GM18858 (cell line): ENCODE measurements around the gene SDHAF2.
"Not testable (repeated sequence)": the region's sequence is repeated elsewhere in the genome, so short reads cannot be mapped to it uniquely, and the experiment has no call there.

Source experiments
- ATAC-seq: cut with Tn5 transposase; IDR thresholded peaks from one replicate; pipeline ENCODE4 v1.9.1; 2021; ENCODE audit not compliant: unreplicated experiment

Gene SDHAF2

DNA sequence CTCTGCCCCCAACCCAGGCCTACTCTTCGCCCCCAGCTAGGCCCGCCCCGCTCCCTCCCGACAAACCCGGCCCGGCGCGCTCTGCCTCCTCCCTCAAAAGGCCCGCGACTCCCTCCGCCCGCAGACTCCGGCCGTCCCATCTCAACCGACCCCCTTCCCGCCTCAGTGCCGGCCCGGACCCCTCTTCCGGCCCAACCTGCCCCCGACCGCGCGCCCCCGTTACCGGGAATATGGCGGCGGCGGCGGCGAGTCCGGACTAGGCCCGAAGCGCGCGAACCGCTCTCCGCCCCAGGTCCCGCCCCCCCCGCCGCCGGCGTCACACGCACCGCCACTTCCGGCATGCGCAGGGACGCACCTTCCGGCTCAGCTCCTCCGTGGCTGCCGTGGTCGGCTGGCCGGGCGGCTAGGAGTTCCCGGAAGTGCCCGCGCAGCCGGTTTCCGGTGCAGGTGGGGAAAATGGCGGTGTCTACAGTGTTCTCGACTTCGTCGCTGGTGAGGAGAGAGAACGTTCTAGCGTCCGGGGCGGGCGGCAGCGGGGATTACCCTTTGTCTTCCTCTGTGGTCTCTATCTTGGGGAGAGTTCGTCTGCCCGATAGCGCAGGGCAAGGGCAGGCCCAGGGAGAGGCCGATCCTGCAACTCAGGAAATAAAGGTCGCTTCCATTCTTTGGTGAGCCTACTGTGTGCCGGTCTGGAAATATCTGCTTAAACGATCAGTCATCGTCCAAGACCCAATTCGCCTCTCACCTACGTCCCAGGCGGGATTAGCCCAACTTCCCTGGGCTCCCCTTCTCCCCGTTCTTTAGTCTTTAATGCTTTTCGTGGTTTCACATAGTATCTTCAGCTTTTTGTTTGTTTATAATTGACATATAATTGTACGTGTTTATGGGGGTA is at the start of gene SDHAF2, which contains the start of gene CPSF7:
Gene SDHAF2, plus strand, starts transcription at position 434 of the 892 bp plus-strand sequence. Its CDS starts 23 bp downstream, at position 457.
Gene CPSF7, minus strand, starts transcription at position 285 of the 892 bp plus-strand sequence. CDS start 740 bp downstream, outside the sequence.
- ATAC-seq: peak; percentile 75

DNA sequence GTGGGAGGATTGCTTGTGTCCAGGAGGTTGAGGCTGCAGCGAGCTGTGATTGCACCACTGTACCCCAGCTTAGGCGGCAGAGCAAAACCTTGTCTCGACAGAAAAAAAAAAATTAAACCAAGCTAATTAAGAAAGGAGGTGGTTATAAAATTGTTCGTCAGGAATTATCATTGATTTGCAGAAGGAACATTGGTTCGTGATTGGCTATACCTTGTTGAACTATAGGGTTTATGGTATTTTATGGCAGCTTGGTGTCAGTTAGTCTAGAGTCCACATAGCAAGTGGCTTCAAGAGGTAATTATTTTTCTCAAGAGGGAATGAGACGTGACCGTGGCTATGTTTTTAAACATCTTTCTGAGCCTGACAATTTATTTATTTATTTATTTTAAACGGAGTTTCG is 49.0 kb upstream of the SDHAF2 start:
- no peak for ATAC-seq

DNA sequence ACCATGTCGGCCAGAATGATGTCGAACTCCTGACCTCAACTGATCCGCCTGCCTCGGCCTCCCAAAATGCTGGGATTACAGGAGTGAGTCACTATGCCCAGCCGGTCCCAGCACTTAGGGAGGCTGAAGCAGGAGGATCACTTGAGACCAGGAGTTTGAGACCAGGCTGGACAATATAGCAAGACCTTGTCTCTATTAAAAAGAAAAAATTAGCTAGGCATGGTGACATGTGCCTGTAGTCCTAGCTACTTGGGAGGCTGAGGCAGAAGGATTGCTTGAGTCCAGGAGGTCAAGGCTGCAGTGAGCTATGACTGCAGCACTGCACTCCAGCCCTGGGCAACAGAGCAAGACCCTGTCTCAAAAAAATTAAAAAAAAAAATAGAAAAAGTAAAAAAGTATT is 46.1 kb upstream of the SDHAF2 start:
- ATAC-seq: not testable (repeated sequence)

- no peak for ATAC-seq
Observed at GRCh38 chr11:61384271-61385242, 45.4 kb upstream of the SDHAF2 start.

- ATAC-seq: no peak
Observed at GRCh38 chr11:61390161-61390560, 39.8 kb upstream of the SDHAF2 start.

DNA sequence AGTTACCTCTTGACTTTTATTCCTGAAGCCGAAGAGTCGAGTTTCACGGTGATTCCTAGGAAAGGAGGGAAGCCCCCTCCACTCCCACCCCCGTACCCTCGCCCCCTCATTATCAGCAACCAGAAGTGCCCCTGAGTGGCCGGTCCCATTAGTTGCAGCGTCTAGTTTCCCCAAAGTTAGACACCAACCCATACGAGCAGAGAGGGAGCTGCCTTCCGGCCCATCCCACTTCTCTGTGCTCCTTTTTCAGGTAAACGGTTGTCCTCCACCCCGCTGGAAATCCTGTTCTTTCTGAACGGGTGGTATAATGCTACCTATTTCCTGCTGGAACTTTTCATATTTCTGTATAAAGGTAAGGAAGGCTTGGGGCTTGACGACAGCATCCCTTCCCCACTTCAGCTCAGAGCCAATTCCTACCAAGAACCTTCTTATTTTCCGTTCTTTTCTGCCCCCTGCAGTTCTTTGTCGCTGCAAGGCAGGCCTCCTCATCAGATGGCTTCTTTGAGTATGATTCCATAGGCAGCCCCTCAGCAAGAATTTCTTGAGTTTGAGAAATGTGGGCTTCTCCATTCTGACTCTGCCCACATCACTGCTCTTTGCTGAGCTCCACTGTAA is 36.8 kb upstream of the SDHAF2 start:
- no peak for ATAC-seq

DNA sequence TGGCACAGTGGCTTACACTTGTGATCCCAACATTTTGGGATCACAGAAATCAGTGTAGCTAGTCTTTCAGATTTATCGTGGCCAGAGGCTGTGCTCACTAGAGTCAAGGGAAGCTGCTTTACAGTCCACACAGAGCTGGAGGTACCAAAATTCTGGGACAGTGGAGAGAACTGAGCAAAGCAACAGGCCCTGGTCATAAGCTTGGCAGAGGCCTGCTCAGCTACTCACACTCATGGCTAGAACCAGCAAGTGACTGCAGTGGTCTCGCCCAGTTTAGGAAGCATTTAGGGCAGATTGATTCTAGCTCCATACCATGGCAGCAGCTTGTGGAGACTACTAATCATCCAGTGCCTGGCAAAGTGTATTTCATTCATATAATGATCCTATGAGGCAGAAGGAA is 28.8 kb upstream of the SDHAF2 start:
- ATAC-seq: no peak

DNA sequence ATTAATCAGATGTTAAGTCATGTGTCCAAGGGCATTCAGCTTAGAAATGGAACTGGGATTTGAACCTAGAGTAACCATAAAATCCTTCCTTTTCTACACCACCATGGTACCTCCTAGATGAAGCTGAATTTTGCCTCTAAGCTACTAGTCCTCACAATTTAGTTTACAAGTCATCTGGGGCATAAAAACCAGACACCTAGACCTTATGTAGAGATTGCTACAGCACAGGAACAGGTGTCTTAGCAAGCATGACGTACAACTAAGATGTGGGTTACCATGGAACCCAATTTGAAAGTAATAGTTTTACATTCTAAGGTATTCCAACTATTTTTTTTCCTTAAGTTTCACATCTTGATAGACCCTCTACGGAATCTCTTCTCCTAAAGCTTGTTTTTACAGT is 28.4 kb upstream of the SDHAF2 start:
- ATAC-seq: no peak

DNA sequence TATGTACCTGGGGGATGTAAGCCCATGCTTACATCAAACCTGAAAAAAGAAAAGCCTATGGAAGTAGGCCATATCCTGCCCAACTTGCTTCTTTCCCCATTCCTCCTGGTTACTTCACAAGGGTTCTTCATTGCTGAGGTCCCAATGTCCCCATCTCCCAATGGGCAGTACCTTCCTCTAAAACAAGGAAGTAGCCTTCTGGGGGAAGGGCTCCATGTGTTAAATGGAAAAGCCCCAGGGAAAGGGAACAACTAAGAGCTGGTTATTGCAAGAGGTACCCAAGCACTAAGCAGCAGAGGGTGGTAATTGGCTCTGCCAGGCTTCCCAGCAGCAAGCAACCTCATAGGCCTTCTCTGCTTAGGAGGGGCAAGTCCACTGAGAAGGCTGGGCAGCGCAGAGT is 26.3 kb upstream of the SDHAF2 start:
- ATAC-seq: no peak

GRCh38 chr11:61404103-61404502 is 25.8 kb upstream of the SDHAF2 start:
- no peak for ATAC-seq

DNA sequence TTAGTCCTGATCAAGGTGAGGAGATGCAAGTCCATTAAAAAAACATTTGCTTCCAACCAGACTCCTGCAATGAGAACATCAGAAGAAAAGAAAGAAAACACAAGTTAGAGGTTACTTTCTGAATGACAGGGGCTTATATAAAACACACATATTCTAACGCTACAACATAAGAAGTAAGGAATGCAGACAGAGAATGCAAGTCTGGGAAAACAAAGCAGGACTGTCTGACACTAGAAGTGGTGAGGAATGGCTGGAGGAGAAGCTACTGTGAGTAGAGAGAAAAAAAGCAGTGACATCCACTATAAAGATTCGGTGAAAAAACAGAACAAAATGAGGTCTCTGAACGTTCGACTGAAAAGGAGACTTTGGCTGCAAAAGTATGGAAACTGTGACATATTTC is 25.3 kb upstream of the SDHAF2 start:
- ATAC-seq: no peak

- no peak for ATAC-seq
Observed at GRCh38 chr11:61406067-61406466, 23.9 kb upstream of the SDHAF2 start.

DNA sequence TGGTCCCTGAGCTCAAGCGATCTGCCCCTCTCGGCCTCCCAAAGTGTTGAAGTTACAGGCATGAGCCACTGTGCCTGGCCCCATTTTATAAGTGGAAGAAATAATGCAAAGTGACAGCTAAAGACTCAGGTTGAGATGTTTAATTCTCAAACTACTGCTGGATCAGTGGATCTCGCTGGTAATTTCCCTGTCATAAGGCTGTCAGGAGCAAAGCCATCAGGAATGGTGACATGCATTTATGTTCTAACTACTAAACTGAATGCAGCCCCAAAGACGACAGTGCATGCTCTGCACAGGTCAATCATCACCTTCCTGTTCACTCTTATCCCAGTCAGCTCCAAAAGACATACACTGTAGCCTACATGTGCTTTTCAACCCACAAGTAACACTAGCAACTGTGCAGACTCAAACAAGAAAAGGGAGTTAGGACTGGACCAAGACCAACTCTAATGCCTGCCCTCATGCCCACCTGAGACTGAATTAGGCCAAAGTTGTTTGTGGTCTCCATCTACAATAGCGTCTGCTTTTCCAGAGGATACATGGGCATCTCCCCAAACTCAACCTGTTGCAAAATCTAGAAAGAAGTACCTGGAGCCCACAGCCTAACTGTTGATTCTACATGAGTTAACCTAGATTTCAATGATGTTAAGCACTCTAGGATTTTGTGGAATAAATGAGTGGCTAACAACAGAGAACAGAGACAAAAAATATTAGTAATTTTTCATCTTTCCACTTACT is 22.8 kb upstream of the SDHAF2 start:
- ATAC-seq: no peak

- no peak for ATAC-seq
Observed at GRCh38 chr11:61411589-61411988, 18.3 kb upstream of the SDHAF2 start.

- no peak for ATAC-seq
Observed at GRCh38 chr11:61413496-61413895, 16.4 kb upstream of the SDHAF2 start.

- no peak for ATAC-seq
Observed at GRCh38 chr11:61414547-61414946, 15.4 kb upstream of the SDHAF2 start.

DNA sequence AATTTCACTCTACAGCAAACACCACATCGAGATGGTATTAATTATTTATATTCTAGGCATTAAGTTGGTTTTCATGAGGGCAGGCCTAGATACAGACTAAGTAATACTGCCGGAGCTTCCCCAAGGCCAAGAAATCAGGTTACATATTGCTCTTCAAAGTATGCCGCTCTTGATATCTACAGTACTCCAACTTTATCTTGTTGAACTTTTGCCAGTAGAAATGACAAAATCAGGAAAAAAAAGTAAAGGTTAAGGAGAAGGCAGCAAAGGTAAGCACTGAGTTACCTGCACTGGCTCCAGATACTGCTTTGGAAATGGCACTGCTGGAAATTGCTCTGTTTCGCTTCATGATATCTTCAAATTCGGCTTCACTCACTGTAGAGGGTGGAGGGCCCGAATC is 14.5 kb upstream of the SDHAF2 start:
- no peak for ATAC-seq

GRCh38 chr11:61416941-61417340 is 13.0 kb upstream of the SDHAF2 start:
- no peak for ATAC-seq

DNA sequence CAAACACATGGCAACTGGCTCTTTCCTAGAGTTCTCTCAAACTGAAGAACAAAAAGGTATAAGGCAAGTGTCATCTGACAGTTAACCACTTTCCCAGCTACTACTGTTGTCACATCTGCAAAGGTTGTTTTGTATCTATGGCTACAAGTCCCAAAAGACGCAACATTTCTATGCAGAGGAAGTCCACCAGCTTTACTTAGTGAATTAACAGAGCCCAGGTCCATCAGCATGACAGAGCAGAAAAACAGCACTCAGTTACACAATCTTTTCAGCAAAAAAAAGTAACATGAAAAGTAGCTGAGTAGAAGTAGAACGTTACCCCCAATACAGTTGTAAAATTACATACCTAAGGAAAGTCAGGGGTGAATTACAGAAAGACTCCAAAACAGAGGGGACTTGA is 12.3 kb upstream of the SDHAF2 start:
- no peak for ATAC-seq

DNA sequence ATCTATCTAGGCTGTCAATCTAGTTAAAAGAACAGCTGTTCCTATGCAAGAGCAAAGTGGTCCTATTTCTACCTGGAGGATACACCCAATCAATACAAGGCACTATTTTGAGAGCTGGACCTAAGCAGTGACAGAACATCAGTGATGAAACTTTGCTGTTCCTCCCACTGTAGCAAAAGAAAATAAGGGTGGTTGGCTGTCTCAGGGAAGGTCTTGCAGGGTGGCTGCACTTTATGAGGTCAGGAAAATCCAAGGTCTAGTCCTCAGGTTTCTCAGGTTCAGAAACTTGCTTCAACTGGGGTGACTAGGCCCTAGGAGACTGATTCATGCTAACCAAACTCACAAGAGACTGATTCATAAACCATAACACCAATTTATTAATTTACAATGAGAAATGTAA is 11.8 kb upstream of the SDHAF2 start:
- no peak for ATAC-seq
